GM13977 (cell line): ENCODE data around the gene AGBL1.
"Not testable (repeated sequence)": the region's sequence is repeated elsewhere in the genome, so short reads cannot be mapped to it uniquely, and the experiment has no call there.

Experiments used
- DNase-seq: peaks from one replicate; pipeline ENCODE4 v3.0.0; 2012; ENCODE audit warnings: low spot score
- in situ Hi-C: fragments of 300-500 bp; cut with MboI; formaldehyde crosslinking; loops from one replicate; pipeline ENCODE4 v1.12.0; 2022; ENCODE audit warnings: low sequenced_read_pairs, low pct_unique_long_range_greater_than_20kb, mixed read lengths, inconsistent platforms; ENCODE audit not compliant: unreplicated experiment
- TF ChIP-seq, protein P1 (sequence below): IDR thresholded peaks from 2 replicates; pipeline ENCODE4 v1.5.1; 2012; ENCODE audit warnings: mild to moderate bottlenecking, control low read depth; ENCODE audit not compliant: insufficient read depth; ENCODE audit errors: extremely low read depth, missing control alignments

Gene AGBL1

DNA sequence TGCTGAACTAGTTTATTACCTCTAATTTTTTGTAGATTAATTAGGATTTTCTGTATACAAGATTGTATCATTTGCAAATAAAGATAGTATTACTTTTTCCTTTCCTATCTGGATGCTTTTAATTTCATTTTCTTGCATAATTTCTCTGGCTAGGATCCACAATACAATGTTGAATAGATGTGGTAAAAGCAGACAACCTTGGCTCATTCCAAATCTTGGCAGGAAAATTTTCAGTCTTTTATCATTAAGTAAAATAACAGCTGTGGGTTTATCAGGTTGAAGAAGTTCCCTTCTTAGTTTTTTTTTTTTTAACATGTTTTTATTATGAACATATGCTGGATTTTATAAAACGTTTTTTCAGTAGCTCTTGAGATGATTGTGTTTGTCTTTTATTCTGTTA lies 422.6 kb downstream of the AGBL1 start:
- in situ Hi-C loops: no loop called here
- TF ChIP-seq, protein P1, sequence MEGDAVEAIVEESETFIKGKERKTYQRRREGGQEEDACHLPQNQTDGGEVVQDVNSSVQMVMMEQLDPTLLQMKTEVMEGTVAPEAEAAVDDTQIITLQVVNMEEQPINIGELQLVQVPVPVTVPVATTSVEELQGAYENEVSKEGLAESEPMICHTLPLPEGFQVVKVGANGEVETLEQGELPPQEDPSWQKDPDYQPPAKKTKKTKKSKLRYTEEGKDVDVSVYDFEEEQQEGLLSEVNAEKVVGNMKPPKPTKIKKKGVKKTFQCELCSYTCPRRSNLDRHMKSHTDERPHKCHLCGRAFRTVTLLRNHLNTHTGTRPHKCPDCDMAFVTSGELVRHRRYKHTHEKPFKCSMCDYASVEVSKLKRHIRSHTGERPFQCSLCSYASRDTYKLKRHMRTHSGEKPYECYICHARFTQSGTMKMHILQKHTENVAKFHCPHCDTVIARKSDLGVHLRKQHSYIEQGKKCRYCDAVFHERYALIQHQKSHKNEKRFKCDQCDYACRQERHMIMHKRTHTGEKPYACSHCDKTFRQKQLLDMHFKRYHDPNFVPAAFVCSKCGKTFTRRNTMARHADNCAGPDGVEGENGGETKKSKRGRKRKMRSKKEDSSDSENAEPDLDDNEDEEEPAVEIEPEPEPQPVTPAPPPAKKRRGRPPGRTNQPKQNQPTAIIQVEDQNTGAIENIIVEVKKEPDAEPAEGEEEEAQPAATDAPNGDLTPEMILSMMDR: no peak
- no peak for DNase-seq

DNA sequence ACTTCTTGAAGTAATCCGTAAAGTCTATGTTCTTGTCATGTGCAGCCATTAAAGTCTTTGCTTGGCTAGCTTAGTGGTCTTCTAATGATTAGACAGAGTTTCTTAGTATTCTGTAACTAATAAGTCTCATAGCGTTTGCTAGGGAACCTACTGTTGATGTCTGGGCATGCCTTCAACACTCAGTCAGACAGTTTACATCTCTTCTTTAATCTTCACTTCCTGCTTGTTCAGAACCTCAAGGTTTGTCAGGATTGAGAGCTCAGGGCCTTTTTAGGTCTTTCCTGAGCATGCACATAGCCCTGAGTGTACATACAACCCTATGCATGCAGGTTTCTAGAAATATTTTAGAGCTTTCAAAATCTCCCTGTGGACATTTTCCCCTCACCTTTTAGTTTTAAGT lies 426.3 kb downstream of the AGBL1 start:
- no peak for DNase-seq
- in situ Hi-C loops: no loop called here
- TF ChIP-seq, protein P1: no peak

DNA sequence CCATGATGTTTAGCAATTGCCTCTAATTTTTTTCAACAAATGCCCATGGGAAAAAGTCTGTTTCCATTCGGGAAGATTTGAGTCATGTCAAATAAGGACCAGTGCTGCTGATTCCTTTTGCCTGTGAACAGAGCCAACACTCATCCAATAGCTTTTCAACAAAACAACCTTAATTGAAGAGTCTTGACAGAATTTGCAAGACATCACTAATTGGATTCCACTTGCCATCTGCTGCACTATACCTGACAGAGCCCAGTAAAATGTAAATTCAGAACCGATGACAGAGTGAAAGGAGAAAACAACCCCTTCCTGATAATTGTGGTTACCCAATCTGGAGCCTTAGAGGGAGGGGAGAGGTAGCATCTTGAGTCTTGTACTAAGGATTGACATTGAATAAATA lies 426.7 kb downstream of the AGBL1 start:
- TF ChIP-seq, protein P1: no peak
- no peak for DNase-seq
- in situ Hi-C loops: no loop called here

DNA sequence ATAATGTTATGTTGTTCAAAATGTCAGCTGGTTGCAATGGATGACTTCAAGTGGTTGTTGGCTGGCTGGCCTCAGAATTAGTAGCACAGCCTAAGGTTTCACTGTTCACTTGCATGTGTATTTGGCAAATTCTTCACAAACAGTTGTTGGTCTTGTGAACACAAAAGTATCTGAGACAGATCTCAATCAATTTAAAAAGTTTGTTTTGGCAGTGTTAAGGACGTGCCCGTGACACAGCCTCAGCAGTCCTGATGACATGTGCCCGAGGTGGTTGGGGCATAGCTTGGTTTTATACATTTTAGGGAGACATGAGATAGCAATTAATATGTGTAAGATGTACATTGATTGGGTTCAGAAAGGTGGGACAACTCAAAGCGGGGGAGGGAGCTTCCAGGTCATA lies 436.0 kb downstream of the AGBL1 start:
- in situ Hi-C loops: no loop called here
- TF ChIP-seq, protein P1: no peak
- no peak for DNase-seq

DNA sequence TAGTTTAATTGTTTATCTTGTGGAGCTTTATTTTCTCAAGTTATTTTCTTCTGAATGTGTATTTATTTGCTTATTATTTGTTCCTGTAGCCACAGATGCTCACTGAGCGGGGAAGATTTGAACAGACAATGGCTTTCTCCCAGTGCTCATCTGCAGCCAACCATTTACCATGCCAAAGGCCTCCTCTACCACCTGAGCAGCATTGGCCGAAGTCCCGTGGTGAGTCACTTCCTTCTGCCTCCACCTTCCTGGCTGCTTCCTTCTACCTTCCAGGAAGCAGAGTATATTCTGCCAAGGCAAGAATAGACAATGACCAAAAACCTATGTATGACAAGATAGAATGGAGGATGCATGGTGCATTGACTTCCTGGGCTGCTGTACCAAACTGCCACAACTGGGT lies 443.1 kb downstream of the AGBL1 start:
- DNase-seq: no peak
- in situ Hi-C loops: no loop called here
- TF ChIP-seq, protein P1: no peak

DNA sequence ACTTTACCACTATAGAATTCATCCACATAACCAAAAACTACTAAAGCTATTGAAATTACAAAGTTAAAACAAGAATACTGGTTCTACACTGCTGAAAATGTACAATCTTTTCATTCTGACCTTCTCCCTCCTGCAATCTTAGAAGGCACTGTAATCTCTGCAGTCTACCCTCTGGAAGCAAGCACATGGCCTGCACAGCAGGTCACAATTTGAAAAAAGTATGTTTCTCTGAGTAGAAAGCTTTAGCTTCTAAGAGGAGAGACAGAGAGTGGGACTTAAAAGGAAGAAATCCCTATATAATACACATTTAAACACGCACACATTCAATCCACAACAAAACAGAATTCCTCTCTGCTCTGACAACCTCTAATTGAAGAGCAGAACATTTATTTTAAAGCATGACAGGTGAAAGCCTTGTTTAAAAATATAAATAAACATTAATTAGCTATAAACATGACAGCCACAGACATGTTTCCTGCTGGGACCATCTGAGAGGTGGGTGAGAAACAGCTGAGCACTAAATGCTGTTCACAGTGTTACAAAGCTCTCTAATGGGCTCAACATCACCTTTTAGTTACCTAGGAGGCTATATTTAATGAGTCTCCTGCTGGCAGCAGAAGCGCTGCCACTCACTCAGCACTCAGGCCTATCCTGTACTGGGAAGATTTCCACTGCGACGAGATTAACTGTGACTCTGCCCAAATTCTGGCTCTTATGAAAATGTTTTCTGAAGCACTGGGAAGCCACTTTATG lies 447.4 kb downstream of the AGBL1 start:
- DNase-seq: no peak
- in situ Hi-C loops: no loop called here
- TF ChIP-seq, protein P1: no peak

DNA sequence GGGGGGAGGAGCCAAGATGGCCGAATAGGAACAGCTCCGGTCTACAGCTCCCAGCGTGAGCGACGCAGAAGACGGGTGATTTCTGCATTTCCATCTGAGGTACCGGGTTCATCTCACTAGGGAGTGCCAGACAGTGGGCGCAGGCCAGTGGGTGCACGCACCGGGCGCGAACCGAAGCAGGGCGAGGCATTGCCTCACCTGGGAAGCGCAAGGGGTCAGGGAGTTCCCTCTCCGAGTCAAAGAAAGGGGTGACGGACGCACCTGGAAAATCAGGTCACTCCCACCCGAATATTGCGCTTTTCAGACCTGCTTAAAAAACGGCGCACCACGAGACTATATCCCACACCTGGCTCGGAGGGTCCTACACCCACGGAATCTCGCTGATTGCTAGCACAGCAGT lies 448.4 kb downstream of the AGBL1 start:
- DNase-seq, in situ Hi-C loops: not testable (repeated sequence)
